ENCODE data around the gene TFEB.

TFEB gene

DNA sequence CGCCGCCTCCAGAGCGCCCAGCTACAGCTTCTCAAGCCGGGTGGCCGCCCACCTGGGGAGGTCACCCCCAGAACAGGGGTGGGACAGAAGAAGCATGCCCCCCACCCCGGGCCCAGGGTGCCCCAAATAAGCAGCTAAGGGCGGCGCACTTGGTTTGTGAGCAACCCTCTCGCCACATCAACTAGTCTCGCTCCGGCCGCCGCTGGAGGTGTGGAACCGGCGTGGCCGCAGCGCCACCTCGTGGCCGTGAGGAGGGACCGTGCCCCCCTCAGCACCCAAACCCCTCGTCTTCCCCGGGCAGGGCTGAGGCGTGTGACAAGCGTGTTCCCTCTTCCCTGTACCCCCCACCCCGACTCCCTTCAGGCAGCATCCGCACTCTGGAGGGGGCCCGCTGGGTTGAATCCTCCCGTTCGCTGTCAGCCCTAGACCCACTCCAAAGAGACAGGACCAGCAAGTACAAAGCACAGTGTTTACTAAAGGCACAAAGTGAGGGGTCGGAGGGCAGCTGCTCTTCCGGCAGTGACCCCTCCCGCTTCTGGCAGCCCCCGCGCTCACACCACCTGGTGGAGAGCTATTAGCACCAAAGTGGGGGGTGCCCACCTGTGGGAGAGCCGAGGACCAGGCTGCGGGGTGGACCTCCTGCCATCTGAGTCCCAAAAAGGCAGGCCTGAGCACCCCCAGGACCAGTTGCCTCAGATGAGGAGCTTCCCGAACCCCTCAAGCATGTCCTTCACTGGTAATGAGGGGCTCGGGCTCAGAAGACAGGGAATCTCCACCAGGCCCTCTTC is 51.7 kb downstream of the TFEB start:
- Histone ChIP-seq H3K4me1 (ENCODE audit: insufficient read depth, insufficient read length) (peaks cover 18% of the 10 kb centered on the region), H3K9ac (ENCODE audit: insufficient read length, low read depth) (peak overlapping the region; percentile 70), H3K4me3 (ENCODE audit: insufficient read length, low read depth) (peak overlapping the region; percentile 18), H3K36me3 (ENCODE audit: insufficient read depth, insufficient read length, low read length) (no peaks in the 10 kb centered on the region), H3K9me3 (ENCODE audit: insufficient read depth, low read length) (no peaks in the 10 kb centered on the region), H3K27me3 (ENCODE audit: insufficient read depth, insufficient read length) (peaks cover 7% of the 10 kb centered on the region)
- peak; percentile 28 for DNase-seq (ENCODE audit: low read depth, low spot score)
- TF ChIP-seq ZNF274 (IDR thresholded peaks at IDR 0.05; ENCODE audit: low read depth, low read length) (no peak), SUZ12 (IDR thresholded peaks at IDR 0.05; ENCODE audit: extremely low read depth, insufficient read depth, insufficient read length) (no peak), YY1 (IDR thresholded peaks at IDR 0.05; ENCODE audit: insufficient read depth, insufficient read length) (no peak)

DNA sequence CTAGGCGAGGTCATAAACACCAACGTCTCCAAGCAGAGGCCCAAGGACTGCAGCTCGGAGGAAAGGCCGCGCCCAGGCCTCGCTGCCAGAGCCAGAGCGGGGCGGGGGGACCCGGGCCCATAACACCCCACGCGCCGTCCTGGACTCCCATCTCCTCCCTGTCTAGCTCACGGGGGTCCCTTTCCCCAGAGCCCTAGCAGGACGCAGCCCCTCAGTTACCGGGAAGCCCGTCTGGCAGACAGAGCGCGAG is 52.2 kb downstream of the TFEB start:
- Histone ChIP-seq H3K9ac (ENCODE audit: insufficient read length, low read depth) (peak overlapping the region; percentile 70), H3K4me3 (ENCODE audit: insufficient read length, low read depth) (peak overlapping the region; percentile 18), H3K4me1 (ENCODE audit: insufficient read depth, insufficient read length) (peaks cover 18% of the 10 kb centered on the region), H3K36me3 (ENCODE audit: insufficient read depth, insufficient read length, low read length) (no peaks in the 10 kb centered on the region), H3K9me3 (ENCODE audit: insufficient read depth, low read length) (no peaks in the 10 kb centered on the region), H3K27me3 (ENCODE audit: insufficient read depth, insufficient read length) (peaks cover 7% of the 10 kb centered on the region)
- no peak for DNase-seq (ENCODE audit: low read depth, low spot score)
- no peak for TF ChIP-seq ZNF274 (IDR thresholded peaks at IDR 0.05; ENCODE audit: low read depth, low read length)
- no peak for TF ChIP-seq YY1 (IDR thresholded peaks at IDR 0.05; ENCODE audit: insufficient read depth, insufficient read length)
- TF ChIP-seq SUZ12 (IDR thresholded peaks at IDR 0.05; ENCODE audit: extremely low read depth, insufficient read depth, insufficient read length), result no peak

GRCh38 chr6:41682497-41683272 is 52.7 kb downstream of the TFEB start:
- no peak for DNase-seq (ENCODE audit: low read depth, low spot score)
- Histone ChIP-seq H3K4me1 (ENCODE audit: insufficient read depth, insufficient read length) (peaks cover 15% of the 10 kb centered on the region), H3K36me3 (ENCODE audit: insufficient read depth, insufficient read length, low read length) (no peaks in the 10 kb centered on the region), H3K9ac (ENCODE audit: insufficient read length, low read depth) (peak overlapping the region; percentile 70), H3K9me3 (ENCODE audit: insufficient read depth, low read length) (no peaks in the 10 kb centered on the region), H3K4me3 (ENCODE audit: insufficient read length, low read depth) (no peak overlapping the region), H3K27me3 (ENCODE audit: insufficient read depth, insufficient read length) (peaks cover 7% of the 10 kb centered on the region)
- TF ChIP-seq SUZ12 (IDR thresholded peaks at IDR 0.05; ENCODE audit: extremely low read depth, insufficient read depth, insufficient read length) (no peak), ZNF274 (IDR thresholded peaks at IDR 0.05; ENCODE audit: low read depth, low read length) (no peak), YY1 (IDR thresholded peaks at IDR 0.05; ENCODE audit: insufficient read depth, insufficient read length) (no peak)

DNA sequence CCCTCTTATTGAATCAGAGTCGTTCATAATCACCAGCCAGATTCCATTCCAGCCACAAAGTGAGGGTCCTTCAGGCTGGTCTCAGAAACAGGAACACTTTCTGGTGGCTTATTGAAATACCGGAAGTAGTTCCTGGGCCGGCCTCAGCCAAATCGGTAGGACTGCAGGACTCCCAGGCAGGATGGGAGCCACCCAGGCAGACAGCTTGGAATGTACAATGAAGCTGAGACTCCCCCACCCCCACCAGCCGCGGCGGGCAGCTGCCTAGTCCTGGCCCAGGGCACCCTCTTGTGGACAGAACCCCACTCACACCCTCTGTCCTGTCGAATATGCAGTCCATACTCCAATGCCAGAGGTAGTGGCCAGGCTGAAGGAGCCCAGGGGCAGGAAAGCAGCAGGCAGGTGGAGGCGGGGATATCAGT is 53.3 kb downstream of the TFEB start:
- H3K9me3 ChIP-seq (ENCODE audit: insufficient read depth, low read length), result no peaks in the 10 kb centered on the region
- no peak for TF ChIP-seq ZNF274 (IDR thresholded peaks at IDR 0.05; ENCODE audit: low read depth, low read length)
- TF ChIP-seq SUZ12 (IDR thresholded peaks at IDR 0.05; ENCODE audit: extremely low read depth, insufficient read depth, insufficient read length), result no peak
- no peak for TF ChIP-seq YY1 (IDR thresholded peaks at IDR 0.05; ENCODE audit: insufficient read depth, insufficient read length)
- H3K36me3 ChIP-seq (ENCODE audit: insufficient read depth, insufficient read length, low read length), result no peaks in the 10 kb centered on the region
- DNase-seq (ENCODE audit: low read depth, low spot score), result peak; percentile 80
- peaks cover 12% of the 10 kb centered on the region for H3K4me1 ChIP-seq (ENCODE audit: insufficient read depth, insufficient read length)
- no peak overlapping the region for H3K9ac ChIP-seq (ENCODE audit: insufficient read length, low read depth)
- peaks cover 13% of the 10 kb centered on the region for H3K27me3 ChIP-seq (ENCODE audit: insufficient read depth, insufficient read length)
- H3K4me3 ChIP-seq (ENCODE audit: insufficient read length, low read depth), result no peak overlapping the region

- Histone ChIP-seq H3K27me3 (ENCODE audit: insufficient read depth, insufficient read length) (peaks cover 14% of the 10 kb centered on the region), H3K9ac (ENCODE audit: insufficient read length, low read depth) (peak overlapping the region; percentile 10), H3K4me1 (ENCODE audit: insufficient read depth, insufficient read length) (peaks cover 8% of the 10 kb centered on the region), H3K36me3 (ENCODE audit: insufficient read depth, insufficient read length, low read length) (no peaks in the 10 kb centered on the region), H3K4me3 (ENCODE audit: insufficient read length, low read depth) (no peak overlapping the region), H3K9me3 (ENCODE audit: insufficient read depth, low read length) (no peaks in the 10 kb centered on the region)
- no peak for DNase-seq (ENCODE audit: low read depth, low spot score)
- no peak for TF ChIP-seq SUZ12 (IDR thresholded peaks at IDR 0.05; ENCODE audit: extremely low read depth, insufficient read depth, insufficient read length)
- TF ChIP-seq ZNF274 (IDR thresholded peaks at IDR 0.05; ENCODE audit: low read depth, low read length), result no peak
- TF ChIP-seq YY1 (IDR thresholded peaks at IDR 0.05; ENCODE audit: insufficient read depth, insufficient read length), result no peak
Observed at GRCh38 chr6:41680182-41680965, 55.0 kb downstream of the TFEB start.

DNA sequence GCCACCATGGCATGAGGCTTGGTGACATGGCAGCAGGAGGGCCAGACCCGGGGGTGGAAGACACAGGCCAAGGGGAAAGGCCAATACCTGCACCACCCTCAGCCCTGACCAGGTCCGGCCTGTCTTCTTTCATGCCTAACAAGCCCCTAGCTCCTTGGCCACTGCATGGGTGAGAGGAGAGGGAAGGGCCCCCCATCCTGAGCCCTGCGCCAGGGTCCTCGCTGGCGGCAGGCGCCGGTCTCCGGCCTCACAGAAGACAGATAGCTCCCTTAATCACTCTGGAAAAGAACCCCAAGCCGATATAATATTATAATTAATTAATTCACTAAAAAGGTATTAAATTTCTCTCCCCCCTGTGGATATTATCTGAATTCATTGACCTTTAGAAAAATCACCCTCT is 55.7 kb downstream of the TFEB start:
- Histone ChIP-seq H3K9ac (ENCODE audit: insufficient read length, low read depth) (no peak overlapping the region), H3K9me3 (ENCODE audit: insufficient read depth, low read length) (no peaks in the 10 kb centered on the region), H3K4me3 (ENCODE audit: insufficient read length, low read depth) (no peak overlapping the region), H3K4me1 (ENCODE audit: insufficient read depth, insufficient read length) (peaks cover 8% of the 10 kb centered on the region), H3K36me3 (ENCODE audit: insufficient read depth, insufficient read length, low read length) (no peaks in the 10 kb centered on the region), H3K27me3 (ENCODE audit: insufficient read depth, insufficient read length) (peaks cover 14% of the 10 kb centered on the region)
- no peak for TF ChIP-seq YY1 (IDR thresholded peaks at IDR 0.05; ENCODE audit: insufficient read depth, insufficient read length)
- no peak for TF ChIP-seq ZNF274 (IDR thresholded peaks at IDR 0.05; ENCODE audit: low read depth, low read length)
- TF ChIP-seq SUZ12 (IDR thresholded peaks at IDR 0.05; ENCODE audit: extremely low read depth, insufficient read depth, insufficient read length), result no peak
- no peak for DNase-seq (ENCODE audit: low read depth, low spot score)

All from NT2/D1 (cell line).